Tibial artery (tissue), 4 donors: ENCODE results near the gene TPMT.

Experiments
- DNase-seq, 2 donors: peaks; one replicate each; pipeline ENCODE4 v3.0.0-alpha.2; 2019
- H3K27ac ChIP-seq, 2 donors: fragments of 200-600 bp; sonication (generic) in 1 of 2; 1 replicate in 1 of 2; 2 replicates in 1 of 2; pipeline ENCODE4 v1.5.1; 2018 to 2019; ENCODE audit warnings: mild to moderate bottlenecking in 1 of 2
- H3K27me3 ChIP-seq, 2 donors: fragments of 200-600 bp; sonication (generic) in 1 of 2; one replicate each; pipeline versions ENCODE4 v1.5.1 to v1.6.0; 2016 to 2019
- H3K36me3 ChIP-seq, 3 donors: fragments of 200-600 bp; sonication (generic) in 2 of 3; one replicate each; pipeline ENCODE4 v1.5.1; 2016 to 2019; ENCODE audit warnings: mild to moderate bottlenecking in 2 of 3
- H3K4me1 ChIP-seq, 4 donors: fragments of 200-600 bp; sonication (generic) in 2 of 4; 1 replicate in 3 of 4; 2 replicates in 1 of 4; pipeline ENCODE4 v1.5.1; 2016 to 2019
- H3K4me3 ChIP-seq, 2 donors: fragments of 200-600 bp; sonication (generic) in 1 of 2; 1 replicate in 1 of 2; 2 replicates in 1 of 2; pipeline ENCODE4 v1.5.1; 2018 to 2019; ENCODE audit warnings: mild to moderate bottlenecking in 2 of 2
- H3K9me3 ChIP-seq, 3 donors: fragments of 200-600 bp; sonication (generic) in 1 of 3; one replicate each; pipeline ENCODE4 v1.5.1; 2016 to 2019
- CTCF ChIP-seq, 2 experiments: fragments of 200-600 bp in 1 of 2; fragments of 450-650 bp in 1 of 2; IDR thresholded peaks; one replicate each; pipeline ENCODE4 v1.5.1; 2017 to 2019; ENCODE audit warnings: antibody characterized with exemption in 2 of 2, mild to moderate bottlenecking in 1 of 2, moderate library complexity in 1 of 2
- intact Hi-C: fragments of 100-400 bp; cut with DNase I; formaldehyde crosslinking; loops from one replicate; pipeline ENCODE4 v1.15.0; 2023; ENCODE audit warnings: low total_unique reads

TPMT gene

GRCh38 chr6:18117136-18117535, 37.7 kb downstream of the TPMT start:
- peaks cover 0 to 14% (median 5%) of the 10 kb centered on the region in 4 donors for H3K4me1 ChIP-seq
- H3K36me3 ChIP-seq, result no peaks in the 10 kb centered on the region
- no peaks in the 10 kb centered on the region for H3K27me3 ChIP-seq
- no peak for TF ChIP-seq CTCF (IDR thresholded peaks at IDR 0.05)
- no peak overlapping the region for H3K4me3 ChIP-seq
- no peaks in the 10 kb centered on the region for H3K9me3 ChIP-seq
- no peak overlapping the region for H3K27ac ChIP-seq
- intact Hi-C loops, result no loop called here
- DNase-seq, result no peak

- TF ChIP-seq CTCF (IDR thresholded peaks at IDR 0.05), result no peak
- intact Hi-C loops, result no loop called here
- DNase-seq, result no peak
These were observed 39.5 kb downstream of the TPMT start for GRCh38 chr6:18115356-18115755.

GRCh38 chr6:18110162-18110561, 44.7 kb downstream of the TPMT start:
- peaks cover 0 to 7% (median 0%) of the 10 kb centered on the region in 3 donors for H3K9me3 ChIP-seq

More at GRCh38 chr6:18115356-18115755, 39.5 kb downstream of the TPMT start:
- Histone ChIP-seq H3K36me3 (no peaks in the 10 kb centered on the region), H3K27ac (no peak overlapping the region), H3K4me1 (peaks cover 0 to 7% (median 0%) of the 10 kb centered on the region in 4 donors), H3K9me3 (no peaks in the 10 kb centered on the region), H3K4me3 (no peak overlapping the region), H3K27me3 (no peaks in the 10 kb centered on the region)

GRCh38 chr6:18107061-18107460, 47.8 kb downstream of the TPMT start:
- DNase-seq, result no peak
- Histone ChIP-seq H3K4me3 (no peak overlapping the region), H3K27me3 (no peaks in the 10 kb centered on the region), H3K27ac (no peak overlapping the region), H3K36me3 (no peaks in the 10 kb centered on the region), H3K9me3 (peaks cover 0 to 7% (median 0%) of the 10 kb centered on the region in 3 donors), H3K4me1 (peaks cover 0 to 14% (median 2%) of the 10 kb centered on the region in 4 donors)
- intact Hi-C loops, result no loop called here
- no peak for TF ChIP-seq CTCF (IDR thresholded peaks at IDR 0.05)

More at GRCh38 chr6:18110162-18110561, 44.7 kb downstream of the TPMT start:
- Histone ChIP-seq H3K27ac (no peak overlapping the region), H3K4me1 (no peaks in the 10 kb centered on the region), H3K27me3 (no peaks in the 10 kb centered on the region), H3K36me3 (no peaks in the 10 kb centered on the region), H3K4me3 (no peak overlapping the region)
- intact Hi-C loops, result no loop called here
- no peak for TF ChIP-seq CTCF (IDR thresholded peaks at IDR 0.05)
- no peak for DNase-seq

- no peaks in the 10 kb centered on the region for H3K27me3 ChIP-seq
- H3K27ac ChIP-seq, result peak overlapping the region; percentile 45 to 56
- DNase-seq, result no peak
- H3K4me3 ChIP-seq, result peak overlapping the region in 1 of 2 donors; percentile 8
- intact Hi-C loops, result no loop called here
- peaks cover 0 to 25% (median 5%) of the 10 kb centered on the region in 4 donors for H3K4me1 ChIP-seq
- H3K36me3 ChIP-seq, result no peaks in the 10 kb centered on the region
- H3K9me3 ChIP-seq, result peaks cover 0 to 7% (median 0%) of the 10 kb centered on the region in 3 donors
- TF ChIP-seq CTCF (IDR thresholded peaks at IDR 0.05), result no peak
These were observed 51.9 kb downstream of the TPMT start for GRCh38 chr6:18102783-18103509.
